ENCODE data around the gene PARD6B.
"Not testable (repeated sequence)": the region's sequence is repeated elsewhere in the genome, so short reads cannot be mapped to it uniquely, and the experiment has no call there.

PARD6B gene

DNA sequence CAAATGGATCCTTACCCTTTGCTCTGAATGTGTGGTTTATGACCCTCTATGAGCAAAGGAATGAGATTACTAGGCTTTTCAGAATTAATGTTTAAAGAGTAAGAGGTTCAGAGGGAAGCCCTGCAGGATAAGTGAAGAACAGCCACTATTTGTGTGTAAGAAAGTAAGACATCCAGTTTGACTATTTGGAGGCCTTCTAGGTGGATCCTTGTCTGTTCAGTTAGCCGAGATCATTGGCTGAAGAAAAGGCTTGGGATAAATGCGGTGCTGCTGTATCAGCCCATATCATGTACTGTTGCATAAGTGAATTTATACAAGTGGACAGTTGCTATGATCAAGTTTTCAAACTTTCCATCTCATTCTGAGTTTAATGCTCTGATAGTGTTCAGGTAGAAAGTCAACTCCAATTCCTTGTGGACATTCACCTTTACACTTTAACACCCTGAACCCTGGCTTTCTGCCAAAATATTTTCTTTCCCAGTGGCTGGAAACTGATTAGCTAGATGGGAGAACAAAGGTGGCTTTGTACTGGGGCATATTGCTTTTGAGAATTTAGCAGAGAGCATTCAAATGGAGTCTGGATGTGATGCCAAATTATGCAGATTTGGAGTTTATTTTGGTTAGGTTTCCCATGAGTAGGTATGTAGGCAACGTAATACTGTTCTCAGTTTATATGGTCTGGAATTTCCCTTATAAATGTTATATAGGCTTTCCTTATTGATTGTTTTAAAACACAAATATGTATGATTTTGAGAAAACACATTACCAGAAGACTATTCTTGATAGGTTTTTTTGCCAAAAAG is 15.0 kb downstream of the PARD6B start:
- DNase-seq, result no peak

DNA sequence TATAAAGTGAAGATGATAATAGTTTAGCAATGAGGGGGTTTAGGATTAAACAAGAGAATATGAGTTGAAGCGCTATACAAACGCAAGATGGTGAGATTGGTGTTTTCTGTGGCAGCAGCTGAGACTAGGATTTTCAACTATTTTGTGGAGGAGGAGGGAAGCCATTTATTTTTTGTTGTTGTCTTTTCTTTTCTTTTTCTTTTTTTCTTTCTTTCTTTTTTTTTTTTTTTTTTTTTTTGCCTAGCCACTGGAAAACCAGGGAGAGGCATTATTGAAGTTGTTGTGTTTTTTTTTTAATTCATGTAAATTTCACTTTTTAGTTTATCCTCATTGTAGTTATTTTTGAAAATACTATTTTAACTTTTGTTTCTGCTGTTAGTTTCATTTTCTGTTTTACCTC is 15.9 kb downstream of the PARD6B start:
- DNase-seq, result no peak

DNA sequence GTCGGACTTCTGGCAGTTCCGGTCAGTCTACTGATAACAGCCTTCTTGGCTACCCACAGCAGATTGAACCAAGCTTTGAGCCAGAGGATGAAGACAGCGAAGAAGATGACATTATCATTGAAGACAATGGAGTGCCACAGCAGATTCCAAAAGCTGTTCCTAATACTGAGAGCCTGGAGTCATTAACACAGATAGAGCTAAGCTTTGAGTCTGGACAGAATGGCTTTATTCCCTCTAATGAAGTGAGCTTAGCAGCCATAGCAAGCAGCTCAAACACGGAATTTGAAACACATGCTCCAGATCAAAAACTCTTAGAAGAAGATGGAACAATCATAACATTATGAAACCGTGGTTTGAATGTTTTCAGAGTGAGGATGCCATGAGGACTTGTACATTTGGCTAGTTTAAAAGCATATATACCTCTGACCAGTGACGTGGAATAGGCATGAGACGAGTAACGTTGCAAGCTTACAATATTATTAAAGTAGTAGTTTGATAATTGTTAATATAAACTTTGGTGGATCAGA is 18.8 kb downstream of the PARD6B start:
- no peak for DNase-seq

DNA sequence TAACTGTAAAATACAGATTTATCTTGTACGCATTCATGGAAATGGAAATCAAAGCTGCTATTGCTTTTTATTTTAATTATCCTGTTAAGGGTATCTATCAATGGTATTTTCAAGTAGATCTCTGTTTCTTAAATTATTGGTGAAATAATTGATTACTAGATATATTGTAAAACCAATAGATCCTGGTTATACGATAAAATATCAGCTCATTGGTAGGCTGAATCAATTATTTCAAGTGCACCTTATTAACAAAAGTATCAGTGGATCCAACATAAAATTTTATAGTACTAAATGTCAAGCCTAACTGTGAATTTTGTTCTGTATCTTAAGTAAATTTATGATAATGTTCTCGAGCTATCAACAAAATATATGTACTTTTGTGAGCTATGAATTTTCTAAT is 21.8 kb downstream of the PARD6B start:
- no peak for DNase-seq

DNA sequence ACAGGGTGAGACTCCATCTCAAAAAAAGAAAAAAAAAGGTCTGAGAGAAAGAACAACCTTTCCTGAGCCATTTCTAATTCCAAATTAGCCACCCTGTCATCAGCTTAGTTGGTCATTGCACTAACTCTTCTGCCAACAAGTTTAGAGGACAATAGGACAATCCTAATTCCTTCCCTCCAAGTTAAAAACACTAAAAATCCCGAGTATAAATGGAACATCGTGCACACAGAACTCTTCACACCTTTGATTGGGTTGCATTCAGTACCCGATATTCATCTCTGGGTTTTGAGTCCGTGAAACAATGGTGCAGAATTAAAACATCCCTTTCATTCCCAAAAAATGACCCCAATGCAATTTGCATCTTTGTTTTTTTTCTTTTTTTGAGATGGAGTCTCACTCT is 23.0 kb downstream of the PARD6B start:
- no peak for DNase-seq

DNA sequence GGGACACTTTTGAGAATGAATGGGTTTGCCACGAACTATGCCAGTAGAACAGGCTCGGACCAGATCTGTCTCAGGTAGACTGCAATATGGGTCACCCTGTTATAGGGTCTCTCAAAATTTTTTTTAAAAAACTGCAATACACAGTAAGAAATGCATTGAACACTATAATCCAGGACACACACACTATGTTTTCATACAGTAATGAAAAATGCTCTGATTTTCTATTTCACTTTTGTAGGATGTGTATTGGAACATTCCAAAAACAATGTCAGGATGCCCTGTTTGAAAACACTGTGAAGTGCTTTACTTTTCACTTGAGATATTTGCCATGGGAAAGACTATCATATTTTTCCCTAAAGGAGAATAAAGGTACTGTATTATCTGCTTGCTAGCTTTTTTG is 25.1 kb downstream of the PARD6B start:
- DNase-seq, result no peak

DNA sequence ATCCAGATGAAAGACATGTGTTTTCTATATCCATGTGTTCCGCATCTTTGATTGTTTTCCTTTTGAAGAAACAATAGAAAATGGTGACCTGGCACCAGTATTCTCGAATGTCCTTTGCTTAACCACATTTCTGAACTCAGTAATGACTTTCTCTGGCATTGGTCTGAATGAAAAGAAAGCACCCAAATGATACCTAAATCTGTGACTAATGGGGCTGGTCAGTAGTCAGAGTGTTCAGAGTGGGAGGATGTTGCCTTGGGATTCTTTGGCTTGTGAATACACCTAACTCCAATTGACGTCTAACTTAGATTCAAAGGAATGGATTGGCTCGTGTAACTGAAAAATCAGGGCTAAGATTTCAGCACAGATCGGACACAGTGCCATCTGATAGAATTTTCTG is 27.1 kb downstream of the PARD6B start:
- no peak for DNase-seq

DNA sequence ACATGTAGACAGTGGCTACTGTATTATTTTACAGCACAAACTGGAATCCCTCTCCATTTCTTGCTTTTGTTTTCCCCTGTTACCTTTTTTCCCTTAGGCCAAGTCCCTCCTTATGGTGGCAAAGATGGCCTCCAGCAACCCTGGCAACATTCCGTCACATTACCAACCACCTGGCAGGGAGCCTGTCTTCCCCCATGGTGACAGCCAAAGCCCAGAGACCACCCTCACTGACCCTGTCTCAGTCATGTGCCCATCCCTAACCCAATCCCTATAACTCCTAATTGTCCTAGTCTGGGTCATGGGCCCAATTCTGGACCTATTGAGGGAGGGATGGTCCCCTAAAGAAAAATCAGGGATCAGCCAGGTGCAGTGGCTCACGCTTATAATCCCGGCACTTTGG is 27.6 kb downstream of the PARD6B start:
- no peak for DNase-seq

DNA sequence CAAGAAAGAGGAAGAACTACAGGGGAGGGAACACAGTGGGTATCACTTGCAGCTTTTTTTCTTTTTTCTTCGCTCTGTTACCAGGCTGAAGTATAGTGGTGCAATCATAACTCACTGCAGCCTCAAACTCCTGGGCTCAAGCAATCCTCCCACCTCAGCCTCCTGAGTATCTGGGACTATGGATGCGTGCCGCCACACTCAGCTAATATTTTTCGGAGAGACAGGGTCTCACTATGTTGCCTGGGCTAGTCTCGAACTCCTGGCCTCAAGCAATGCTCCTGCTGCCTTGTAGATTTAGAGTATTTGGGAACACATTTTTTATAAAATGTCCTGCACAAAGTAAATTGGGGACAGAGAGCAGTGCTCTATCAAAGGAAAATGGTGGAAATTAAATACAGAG is 28.3 kb downstream of the PARD6B start:
- no peak for DNase-seq

DNA sequence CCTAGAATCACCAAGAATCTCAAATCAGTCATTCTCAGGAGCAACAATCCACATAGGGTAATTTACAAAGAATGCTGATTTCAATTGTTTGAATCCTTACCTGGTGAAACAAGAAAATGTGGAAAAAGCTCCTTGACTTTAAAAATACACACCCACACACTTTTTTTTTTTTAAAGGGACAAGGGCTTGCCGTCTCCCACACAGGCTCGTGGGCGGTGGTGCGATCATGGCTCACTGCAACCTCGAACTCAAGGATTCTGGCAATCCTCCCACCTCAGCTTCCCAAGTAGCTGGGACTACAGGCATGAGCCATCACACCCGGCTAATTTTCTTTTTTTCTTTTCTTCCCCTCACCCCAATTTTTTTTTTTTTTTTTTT is 30.7 kb downstream of the PARD6B start:
- DNase-seq, result no peak

DNA sequence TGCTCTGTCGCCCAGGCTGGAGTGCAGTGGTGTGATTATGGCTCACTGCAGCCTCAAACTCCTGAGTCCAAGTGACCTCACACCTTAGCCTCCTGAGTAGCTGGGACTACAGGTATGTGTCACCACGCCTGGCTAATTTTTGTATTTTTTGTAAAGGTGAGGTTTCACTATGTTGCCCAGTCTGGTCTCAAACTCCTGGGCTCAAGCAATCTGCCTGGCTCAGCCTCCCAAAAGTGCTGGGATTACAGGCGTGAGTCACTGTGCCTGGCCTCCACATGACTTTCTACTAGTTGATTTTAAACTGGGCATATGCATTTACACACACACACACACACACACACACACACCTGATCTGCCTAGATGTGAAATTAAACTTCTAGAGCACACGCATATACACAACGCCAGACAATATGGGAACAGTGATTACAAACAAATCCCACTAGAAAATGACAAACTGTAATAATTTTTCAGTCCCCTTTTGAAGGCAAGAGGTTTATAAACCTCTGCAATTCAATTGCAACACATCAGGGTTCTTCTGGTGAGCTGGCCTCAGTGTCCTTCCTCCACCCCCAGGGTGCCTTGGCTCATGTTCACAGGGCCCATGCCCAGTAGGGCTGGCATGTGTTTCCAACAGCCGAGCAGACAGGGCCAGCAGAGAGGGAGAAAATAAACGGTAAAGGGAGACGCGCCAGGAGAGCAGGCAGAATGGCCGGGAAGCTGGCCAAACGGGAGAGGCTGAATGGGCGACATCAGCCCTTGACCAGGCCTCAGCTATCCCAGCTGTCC is 31.2 kb downstream of the PARD6B start:
- no peak for DNase-seq

DNA sequence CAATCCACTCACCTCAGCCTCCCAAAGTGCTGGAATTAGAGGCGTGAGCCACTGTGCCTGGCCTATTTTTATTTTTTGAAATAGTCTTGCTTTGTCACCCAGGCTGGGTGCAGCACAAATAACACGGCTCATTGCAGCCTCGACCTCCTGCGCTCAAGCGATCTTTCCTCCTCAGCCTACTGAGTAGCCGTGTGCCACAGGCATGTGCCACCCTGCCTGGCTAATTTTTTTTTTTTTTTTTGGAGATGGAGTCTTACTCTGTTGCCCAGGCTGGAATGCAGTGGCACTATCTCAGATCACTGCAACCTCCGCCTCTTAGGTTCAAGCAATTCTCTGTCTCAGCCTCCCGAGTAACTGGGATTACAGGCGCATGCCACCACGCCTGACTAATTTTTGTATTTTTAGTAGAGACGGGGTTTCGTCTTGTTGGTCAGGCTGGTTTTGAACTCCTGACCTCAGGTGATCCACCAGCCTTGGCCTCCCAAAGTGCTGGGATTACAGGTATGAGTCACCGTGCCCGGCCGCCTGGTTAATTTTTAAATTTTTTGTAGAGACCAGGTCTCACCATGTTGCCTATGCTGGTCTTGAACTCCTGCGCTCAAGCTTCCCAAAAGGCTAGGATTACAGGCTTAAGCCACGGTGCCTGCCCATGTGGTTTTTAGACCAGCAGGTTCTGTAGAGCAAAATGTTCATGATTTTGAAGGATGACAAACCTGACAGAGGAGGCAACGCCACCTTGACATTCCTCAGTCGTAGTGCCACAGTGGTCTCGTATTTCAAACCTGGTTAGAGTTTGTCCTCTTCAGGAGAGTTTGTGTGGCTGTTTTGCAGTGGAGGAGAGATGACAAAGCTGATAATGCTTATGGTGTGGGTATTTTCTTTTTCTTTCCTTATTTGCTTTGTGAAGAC is 32.4 kb downstream of the PARD6B start:
- not testable (repeated sequence) for DNase-seq

DNA sequence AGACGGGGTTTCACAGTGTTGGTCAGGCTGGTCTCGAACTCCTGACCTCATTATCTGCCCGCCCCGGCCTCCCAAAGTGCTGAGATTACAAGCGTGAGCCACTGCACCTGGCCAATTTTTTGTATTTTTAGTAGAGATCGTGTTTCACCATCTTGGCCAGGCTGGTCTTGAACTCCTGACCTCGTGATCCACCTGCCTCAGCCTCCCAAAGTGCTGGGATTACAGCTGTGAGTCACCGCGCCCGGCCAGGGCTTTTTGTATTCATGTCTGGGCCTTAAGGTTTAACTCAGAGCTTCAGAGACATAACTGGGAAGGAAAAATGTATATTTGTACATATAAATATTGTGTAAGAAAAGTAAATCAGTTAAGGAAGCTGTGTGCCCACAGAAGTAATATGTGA is 33.9 kb downstream of the PARD6B start:
- not testable (repeated sequence) for DNase-seq

DNA sequence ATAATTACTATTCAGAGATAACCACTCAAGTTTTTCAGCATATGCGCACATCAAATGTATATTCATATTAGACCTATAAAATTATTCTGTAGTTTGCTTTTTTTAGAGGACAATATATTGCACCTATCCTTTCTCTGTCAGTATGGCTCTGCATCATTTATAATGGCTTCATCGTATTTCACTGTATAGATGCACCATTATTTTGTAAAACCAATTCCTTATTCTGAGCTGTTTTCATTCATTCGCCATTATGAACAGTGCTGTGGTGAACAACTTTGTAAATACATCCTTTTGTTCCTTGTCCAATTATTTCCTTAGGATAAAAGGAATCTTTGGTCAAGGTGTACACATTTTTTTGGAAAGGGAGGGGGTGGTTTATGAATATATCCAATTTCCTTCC is 34.3 kb downstream of the PARD6B start:
- DNase-seq, result no peak

DNA sequence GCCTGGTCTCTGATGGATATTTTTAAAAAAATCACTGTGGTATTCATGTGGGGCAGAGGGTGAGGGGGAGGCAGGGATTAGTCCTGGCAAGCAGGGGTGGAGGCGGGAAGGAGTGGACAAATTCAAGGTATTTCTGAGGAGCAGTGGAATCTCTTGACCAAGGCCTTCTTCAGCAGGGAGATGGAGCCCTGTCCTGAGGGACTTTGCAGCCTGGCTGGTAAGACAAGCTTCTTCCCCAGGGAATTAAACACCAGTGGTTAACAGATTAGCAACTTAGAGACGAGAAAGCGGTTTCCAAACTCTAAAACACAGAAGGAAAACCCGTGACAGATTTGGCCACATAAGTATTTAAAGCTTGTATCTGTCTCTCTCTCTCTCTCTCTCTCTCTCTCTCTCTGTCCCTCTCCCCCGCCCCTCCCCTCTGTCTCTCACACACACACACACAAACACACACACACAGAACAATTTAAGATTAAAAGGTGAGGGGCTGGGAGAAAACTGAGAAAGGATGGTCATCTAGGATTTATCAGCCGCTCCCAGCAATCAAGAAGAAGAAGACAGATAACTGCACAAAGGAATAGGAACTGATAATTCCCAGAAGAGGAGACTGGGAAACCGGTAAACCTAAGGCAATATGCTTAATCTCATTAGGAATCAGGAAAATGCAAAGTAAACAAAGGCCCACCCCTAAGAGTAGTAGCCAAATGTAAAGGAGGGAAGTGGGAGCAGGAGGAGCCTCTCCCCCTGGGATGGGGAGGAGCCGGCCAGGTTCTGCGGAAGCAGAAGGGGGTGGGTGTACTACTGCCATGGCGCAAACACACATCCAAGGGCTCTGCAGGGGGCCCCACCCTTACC is 35.8 kb downstream of the PARD6B start:
- DNase-seq, result not testable (repeated sequence)

DNA sequence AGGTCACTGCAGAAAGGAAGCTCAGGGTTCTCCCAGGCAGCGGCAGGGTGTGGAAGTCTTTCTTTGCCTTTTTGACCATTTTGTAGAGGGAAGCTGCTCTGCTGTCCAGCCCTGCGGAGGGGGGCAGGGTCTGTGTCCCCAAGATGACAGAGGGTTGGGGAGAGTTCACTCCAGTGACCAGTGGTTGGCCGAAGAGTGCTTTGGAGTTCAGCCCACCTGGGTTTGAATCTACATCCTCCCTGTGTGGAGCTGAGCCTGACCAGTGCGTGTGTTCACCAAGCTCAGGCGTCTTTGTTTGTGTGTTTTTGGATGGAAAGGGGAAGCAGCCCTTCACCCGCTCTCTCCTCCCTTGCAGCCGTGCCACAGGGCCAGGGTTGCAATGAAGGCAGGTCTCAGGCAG is 37.6 kb downstream of the PARD6B start:
- not testable (repeated sequence) for DNase-seq

DNA sequence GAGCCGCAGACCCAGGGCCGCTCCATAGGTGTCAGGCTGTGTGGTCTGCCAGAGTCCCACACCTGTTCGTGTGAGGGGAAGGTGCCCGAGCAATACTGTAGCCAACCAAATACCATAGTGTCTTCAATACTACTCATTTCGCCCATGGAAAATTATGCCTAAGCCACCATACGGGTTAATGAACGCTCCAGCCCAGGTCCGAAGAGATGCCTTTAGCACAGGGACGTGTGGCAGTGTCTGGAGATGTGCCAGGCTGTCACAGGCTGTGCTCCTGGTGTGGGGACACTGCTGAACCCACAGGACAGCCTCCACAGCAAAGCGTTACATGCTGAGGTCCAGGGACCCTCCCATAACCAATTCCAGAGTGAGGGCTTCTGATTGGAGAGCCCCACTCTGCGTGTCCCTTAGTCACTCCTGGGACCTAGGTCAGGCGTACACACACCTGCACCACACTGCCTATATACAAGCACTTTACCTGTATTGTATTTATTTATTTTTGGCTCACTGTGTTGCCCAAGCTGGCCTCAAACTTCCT is 38.2 kb downstream of the PARD6B start:
- DNase-seq, result not testable (repeated sequence)

DNA sequence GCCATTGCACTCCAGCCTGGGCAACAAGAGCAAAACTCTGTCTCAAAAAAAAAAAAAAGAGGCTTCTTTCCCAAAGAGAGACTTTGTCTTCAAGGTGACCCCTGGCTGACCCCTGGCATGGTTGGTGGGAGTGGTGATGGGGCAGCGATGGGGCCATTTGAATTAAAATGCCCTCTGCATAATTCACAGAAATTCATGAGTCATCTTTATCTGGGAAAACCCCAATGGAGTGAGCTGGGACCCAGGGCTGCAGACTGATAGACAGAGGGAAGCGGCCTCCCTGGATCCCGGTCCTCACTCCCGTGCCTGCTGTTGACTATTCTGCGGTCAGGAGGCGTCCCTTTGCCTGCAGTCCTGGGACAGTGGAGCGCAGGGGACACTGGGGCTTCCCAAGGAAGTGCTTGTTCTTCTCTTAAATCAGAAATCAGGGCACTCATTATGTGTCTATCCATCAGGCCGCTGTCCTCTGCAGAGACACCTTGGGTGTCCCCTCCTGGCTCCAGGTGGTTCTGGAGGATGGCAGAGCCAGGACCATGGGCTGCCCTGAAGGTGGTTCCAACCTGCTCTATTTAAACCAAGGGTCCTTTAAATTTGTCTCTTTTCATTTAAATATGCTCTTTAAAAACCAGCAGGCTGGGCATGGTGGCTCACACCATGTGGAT is 40.2 kb downstream of the PARD6B start:
- not testable (repeated sequence) for DNase-seq

DNA sequence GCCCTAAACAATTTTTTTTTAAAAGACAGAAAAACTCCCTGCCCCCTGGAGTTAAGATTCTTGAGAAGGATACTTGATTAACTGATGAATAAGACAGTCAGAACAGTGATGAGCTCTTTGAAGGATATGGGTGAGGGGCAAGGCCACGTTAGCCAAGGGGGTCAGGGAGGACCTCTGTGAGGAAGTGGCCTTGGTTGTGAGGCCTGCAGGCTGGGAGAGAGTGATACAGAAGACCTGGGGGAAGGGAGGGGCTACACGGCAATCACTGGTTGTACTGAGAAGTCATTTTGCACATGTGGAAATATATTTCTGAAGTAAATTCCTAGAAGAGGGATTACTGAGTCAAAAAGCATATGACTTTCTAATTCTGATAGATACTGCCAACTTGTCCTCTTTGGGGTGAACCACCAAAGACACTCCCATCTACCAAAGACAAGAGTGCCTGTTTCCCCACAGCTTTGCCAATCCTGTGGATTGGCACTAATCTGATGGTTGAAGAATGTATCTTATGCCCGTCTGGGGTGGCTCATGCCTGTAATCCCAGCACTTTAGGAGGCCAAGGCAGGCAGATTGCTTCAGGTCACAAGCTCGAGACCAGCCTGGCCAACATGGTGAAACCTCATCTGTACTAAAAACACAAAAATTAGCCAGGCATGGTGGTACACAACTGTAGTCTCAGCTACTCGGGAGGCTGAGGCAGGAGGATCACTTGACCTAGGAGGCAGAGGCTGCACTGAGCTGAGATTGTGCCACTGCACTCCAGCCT is 41.2 kb downstream of the PARD6B start:
- DNase-seq, result no peak

DNA sequence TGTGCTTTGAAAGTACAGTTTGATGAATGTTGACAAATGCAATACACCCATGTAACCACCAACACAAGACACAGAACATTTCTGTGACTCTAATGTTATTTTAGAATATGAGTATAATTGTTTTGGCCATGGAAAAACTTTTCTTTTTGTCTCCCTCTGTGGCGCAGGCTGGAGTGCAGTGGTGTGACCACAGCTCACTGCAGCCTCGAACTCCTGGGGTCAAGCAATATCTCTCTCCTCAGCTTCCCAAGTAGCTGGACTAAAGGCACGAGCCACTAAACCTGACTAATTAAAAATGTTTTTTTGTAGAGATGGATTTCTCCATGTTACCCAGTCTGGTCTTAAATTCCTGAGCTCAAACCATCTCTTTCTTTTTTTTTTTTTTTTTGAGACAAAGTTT is 43.1 kb downstream of the PARD6B start:
- no peak for DNase-seq
